Measurements from ENCODE around the gene PSMB1.

The PSMB1 gene

GRCh38 chr6:170552765-170553533 is at the start of gene PSMB1:
TSS of gene PSMB1 (minus strand) at chr6:170553307. CDS start at chr6:170553242, 65 bp downstream.
- peak; percentile 94 for DNase-seq

- DNase-seq, result no peak
Observed at GRCh38 chr6:170597278-170597677, 44.2 kb upstream of the PSMB1 start.

GRCh38 chr6:170596426-170596825 is 43.3 kb upstream of the PSMB1 start:
- DNase-seq, result no peak

- no peak for DNase-seq
Observed at GRCh38 chr6:170590725-170591124, 37.6 kb upstream of the PSMB1 start.

- no peak for DNase-seq
Observed at GRCh38 chr6:170584954-170585498, 31.9 kb upstream of the PSMB1 start.

GRCh38 chr6:170584181-170584953 is 31.3 kb upstream of the PSMB1 start, which contains the start of gene PDCD2:
TSS of gene PDCD2 (minus strand) at chr6:170584637. CDS start at chr6:170584581, 56 bp downstream.
- DNase-seq, result peak; percentile 97

- no peak for DNase-seq
Observed at GRCh38 chr6:170583756-170584180, 30.7 kb upstream of the PSMB1 start.

- DNase-seq, result no peak
Observed at GRCh38 chr6:170578909-170579308, 25.8 kb upstream of the PSMB1 start.

- DNase-seq, result no peak
Observed at GRCh38 chr6:170575250-170575649, 22.1 kb upstream of the PSMB1 start.

- no peak for DNase-seq
Observed at GRCh38 chr6:170572704-170573466, 19.8 kb upstream of the PSMB1 start.

GRCh38 chr6:170564936-170565530 is 11.9 kb upstream of the PSMB1 start:
- no peak for DNase-seq

- no peak for DNase-seq
Observed at GRCh38 chr6:170561555-170561954, 8.4 kb upstream of the PSMB1 start.

GRCh38 chr6:170555305-170555704 is 2.2 kb upstream of the PSMB1 start:
- DNase-seq, result no peak

- no peak for DNase-seq
Observed at GRCh38 chr6:170554796-170555137, 1.7 kb upstream of the PSMB1 start.

- DNase-seq, result peak; percentile 99
Observed at GRCh38 chr6:170554013-170554795, 1.1 kb upstream of the PSMB1 start, which contains the start of gene TBP. TSS of gene TBP (plus strand) at chr6:170554369. CDS start at chr6:170557030, 2,661 bp downstream.

- DNase-seq, result no peak
Observed at GRCh38 chr6:170553534-170554012, 466 bp upstream of the PSMB1 start.

GRCh38 chr6:170545405-170545804 is 7.7 kb downstream of the PSMB1 start:
- DNase-seq, result no peak

GRCh38 chr6:170542031-170542719 is 10.9 kb downstream of the PSMB1 start:
- DNase-seq, result no peak

- no peak for DNase-seq
Observed at GRCh38 chr6:170537329-170537728, 15.8 kb downstream of the PSMB1 start.

GRCh38 chr6:170536671-170537070 is 16.4 kb downstream of the PSMB1 start:
- DNase-seq, result no peak

GRCh38 chr6:170535004-170535403 is 18.1 kb downstream of the PSMB1 start:
- no peak for DNase-seq
